Measurements from ENCODE around the gene DQX1.

The DQX1 gene

GRCh38 chr2:74481961-74482800, 43.9 kb downstream of the DQX1 start:
- TF ChIP-seq, protein P1, sequence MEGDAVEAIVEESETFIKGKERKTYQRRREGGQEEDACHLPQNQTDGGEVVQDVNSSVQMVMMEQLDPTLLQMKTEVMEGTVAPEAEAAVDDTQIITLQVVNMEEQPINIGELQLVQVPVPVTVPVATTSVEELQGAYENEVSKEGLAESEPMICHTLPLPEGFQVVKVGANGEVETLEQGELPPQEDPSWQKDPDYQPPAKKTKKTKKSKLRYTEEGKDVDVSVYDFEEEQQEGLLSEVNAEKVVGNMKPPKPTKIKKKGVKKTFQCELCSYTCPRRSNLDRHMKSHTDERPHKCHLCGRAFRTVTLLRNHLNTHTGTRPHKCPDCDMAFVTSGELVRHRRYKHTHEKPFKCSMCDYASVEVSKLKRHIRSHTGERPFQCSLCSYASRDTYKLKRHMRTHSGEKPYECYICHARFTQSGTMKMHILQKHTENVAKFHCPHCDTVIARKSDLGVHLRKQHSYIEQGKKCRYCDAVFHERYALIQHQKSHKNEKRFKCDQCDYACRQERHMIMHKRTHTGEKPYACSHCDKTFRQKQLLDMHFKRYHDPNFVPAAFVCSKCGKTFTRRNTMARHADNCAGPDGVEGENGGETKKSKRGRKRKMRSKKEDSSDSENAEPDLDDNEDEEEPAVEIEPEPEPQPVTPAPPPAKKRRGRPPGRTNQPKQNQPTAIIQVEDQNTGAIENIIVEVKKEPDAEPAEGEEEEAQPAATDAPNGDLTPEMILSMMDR (IDR thresholded peaks at IDR 0.05; ENCODE audit: low read length, missing control alignments) = no peak
- no peak for DNase-seq (ENCODE audit: low read depth)
- H3K4me3 ChIP-seq (replicated peaks; ENCODE audit: low read depth, low read length) = peak overlapping the region; percentile 98

DNA sequence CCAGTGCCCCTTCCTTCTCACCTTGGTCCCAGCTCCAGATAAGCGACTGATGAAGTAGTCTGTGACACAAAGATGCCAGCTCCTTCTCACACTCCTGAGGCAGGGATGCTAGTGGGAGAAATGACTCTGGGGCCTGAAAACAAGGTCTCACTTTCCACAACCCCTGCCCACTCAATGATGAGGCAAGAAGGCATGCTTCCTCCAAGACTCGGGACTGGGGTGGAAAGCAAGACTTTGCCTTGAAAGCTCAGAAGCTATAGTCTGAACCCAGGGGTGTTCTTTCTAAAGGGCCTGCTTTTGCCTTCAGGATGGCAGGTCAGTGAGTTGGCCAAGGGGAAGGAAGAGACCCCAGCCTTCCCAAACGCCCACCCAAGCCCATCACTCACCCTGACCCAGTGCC, 44.6 kb downstream of the DQX1 start:
- no peak for DNase-seq (ENCODE audit: low read depth)
- peak overlapping the region; percentile 98 for H3K4me3 ChIP-seq (replicated peaks; ENCODE audit: low read depth, low read length)
- TF ChIP-seq, protein P1 (IDR thresholded peaks at IDR 0.05; ENCODE audit: low read length, missing control alignments) = no peak

GRCh38 chr2:74474899-74475298, 51.1 kb downstream of the DQX1 start:
- TF ChIP-seq, protein P1 (IDR thresholded peaks at IDR 0.05; ENCODE audit: low read length, missing control alignments) = peak; percentile 38
- H3K4me3 ChIP-seq (replicated peaks; ENCODE audit: low read depth, low read length) = no peak overlapping the region
- no peak for DNase-seq (ENCODE audit: low read depth)

DNA sequence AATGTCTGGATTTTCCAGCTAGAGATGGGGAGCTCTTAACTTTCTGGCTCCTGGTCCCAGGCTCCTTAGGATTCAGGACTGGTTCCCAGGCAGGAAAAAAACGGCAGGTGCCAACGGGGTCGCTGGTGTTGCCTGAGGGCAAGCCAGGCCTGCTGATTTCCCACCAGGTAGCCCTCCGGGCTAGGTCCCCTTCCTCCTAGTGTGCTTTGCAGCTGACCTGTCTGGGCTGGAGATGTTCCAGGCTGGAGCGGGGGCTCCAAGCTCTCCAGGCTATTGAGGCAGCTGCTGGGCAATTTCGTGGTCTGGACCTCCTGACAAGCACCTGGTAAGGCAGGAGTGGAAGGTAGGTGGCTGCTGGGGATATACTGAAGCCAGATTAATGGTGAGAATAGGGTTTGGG, 51.5 kb downstream of the DQX1 start:
- DNase-seq (ENCODE audit: low read depth) = no peak
- TF ChIP-seq, protein P1 (IDR thresholded peaks at IDR 0.05; ENCODE audit: low read length, missing control alignments) = no peak
- H3K4me3 ChIP-seq (replicated peaks; ENCODE audit: low read depth, low read length) = no peak overlapping the region

GRCh38 chr2:74472945-74473258, 53.1 kb downstream of the DQX1 start:
- no peak for DNase-seq (ENCODE audit: low read depth)
- TF ChIP-seq, protein P1 (IDR thresholded peaks at IDR 0.05; ENCODE audit: low read length, missing control alignments) = no peak
- peak overlapping the region; percentile 66 for H3K4me3 ChIP-seq (replicated peaks; ENCODE audit: low read depth, low read length)

- TF ChIP-seq, protein P1 (IDR thresholded peaks at IDR 0.05; ENCODE audit: low read length, missing control alignments) = no peak
- peak; percentile 96 for DNase-seq (ENCODE audit: low read depth)
- peak within 1 kb of the TSS; percentile 66 for H3K4me3 ChIP-seq (replicated peaks; ENCODE audit: low read depth, low read length)
Measured at GRCh38 chr2:74472086-74472944, 53.7 kb downstream of the DQX1 start, which contains the start of gene MRPL53. MRPL53 (minus strand) TSS chr2:74472680; CDS start chr2:74472660, 20 bp downstream.

All from fibroblast of pulmonary artery (primary cell).